K562 (cell line): ENCODE data around the gene UBALD2. TPM values are rescaled to one million over a fixed set of nuclear protein-coding genes. Genes with fewer than 3 reads are reported as not detected.

Experiments
- HOXB6 ChIP-seq: fragments of 250-450 bp; sonication (Bioruptor Pico); IDR thresholded peaks from 2 replicates; pipeline ENCODE4 v1.5.1; 2022; ENCODE audit warnings: mild to moderate bottlenecking, borderline replicate concordance
- ZNF175 ChIP-seq: fragments of 200-800 bp; sonication (Bioruptor generic); IDR thresholded peaks from 2 replicates; pipeline ENCODE4 v1.6.1; 2016; ENCODE audit warnings: low read depth, mild to moderate bottlenecking, missing genetic modification characterization, missing compliant biosample characterization
- polyA plus RNA-seq, 8 experiments: library from polyadenylated mRNA; depleted of rRNA in 4 of 8; stranded (reverse) in 5 of 8; unstranded in 3 of 8; fragments of >200 nt; fragmentation: Nextera tagmentation in 2 of 8; fragmentation: Illumina TruSeq in 1 of 8; extraction: Ambion mirVana in 2 of 8; extraction: Trizol in 1 of 8; gene quantifications; 2 replicates each; pipeline versions ENCODE4 v1.2.1 to v1.2.3, GENCODE V29; 2011 to 2014; ENCODE audit warnings: inconsistent platforms in 1 of 8, missing spikeins in 1 of 8
- total RNA-seq, 7 experiments: library from RNA; depleted of rRNA in 6 of 7; stranded (reverse); fragments of >200 nt in 6 of 7; fragmentation: Illumina TruSeq in 2 of 7; extraction: Trizol in 2 of 7; gene quantifications; 2 replicates each; pipeline versions ENCODE4 v1.2.1 to v1.2.3, GENCODE V29; 2011 to 2021; ENCODE audit warnings: low replicate concordance in 1 of 7
- TF ChIP-seq, protein P1 (sequence below): fragments of 150-350 bp; IDR thresholded peaks from 2 replicates; pipeline ENCODE4 v1.6.1; 2014; ENCODE audit warnings: low read depth, mild to moderate bottlenecking, low read length, borderline replicate concordance
- TF ChIP-seq, protein P2 (sequence below): fragments of 250-450 bp; sonication (Bioruptor Pico); IDR thresholded peaks from 2 replicates; pipeline ENCODE4 v1.5.0; 2021; ENCODE audit warnings: mild to moderate bottlenecking, borderline replicate concordance

UBALD2 gene
- total and polyA plus RNA-seq, 9 of the 15 experiments (the other 6 are each of a cell fraction or from before 2014, with no cell fraction given), result 2.3 to 94.1 (median 25.3) TPM

DNA sequence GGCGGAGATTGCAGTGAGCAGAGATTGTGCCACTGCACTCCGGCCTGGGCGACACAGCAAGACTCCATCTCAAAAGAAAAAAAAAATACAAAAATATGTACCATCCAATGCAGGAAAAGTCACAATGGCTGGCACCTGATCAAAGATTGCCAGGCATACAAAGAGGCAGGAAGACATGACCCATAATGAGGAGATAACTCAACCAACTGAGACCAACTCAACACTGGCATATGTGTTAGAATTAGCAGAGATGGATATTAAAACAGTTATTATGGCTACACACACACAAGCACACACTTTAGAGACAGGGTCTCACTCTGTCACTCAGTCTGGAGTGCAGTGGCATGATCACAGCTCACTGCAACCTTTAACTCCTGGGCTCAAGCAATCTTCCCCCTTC lies 32.3 kb downstream of the UBALD2 start (continued):
- TF ChIP-seq, protein P1, sequence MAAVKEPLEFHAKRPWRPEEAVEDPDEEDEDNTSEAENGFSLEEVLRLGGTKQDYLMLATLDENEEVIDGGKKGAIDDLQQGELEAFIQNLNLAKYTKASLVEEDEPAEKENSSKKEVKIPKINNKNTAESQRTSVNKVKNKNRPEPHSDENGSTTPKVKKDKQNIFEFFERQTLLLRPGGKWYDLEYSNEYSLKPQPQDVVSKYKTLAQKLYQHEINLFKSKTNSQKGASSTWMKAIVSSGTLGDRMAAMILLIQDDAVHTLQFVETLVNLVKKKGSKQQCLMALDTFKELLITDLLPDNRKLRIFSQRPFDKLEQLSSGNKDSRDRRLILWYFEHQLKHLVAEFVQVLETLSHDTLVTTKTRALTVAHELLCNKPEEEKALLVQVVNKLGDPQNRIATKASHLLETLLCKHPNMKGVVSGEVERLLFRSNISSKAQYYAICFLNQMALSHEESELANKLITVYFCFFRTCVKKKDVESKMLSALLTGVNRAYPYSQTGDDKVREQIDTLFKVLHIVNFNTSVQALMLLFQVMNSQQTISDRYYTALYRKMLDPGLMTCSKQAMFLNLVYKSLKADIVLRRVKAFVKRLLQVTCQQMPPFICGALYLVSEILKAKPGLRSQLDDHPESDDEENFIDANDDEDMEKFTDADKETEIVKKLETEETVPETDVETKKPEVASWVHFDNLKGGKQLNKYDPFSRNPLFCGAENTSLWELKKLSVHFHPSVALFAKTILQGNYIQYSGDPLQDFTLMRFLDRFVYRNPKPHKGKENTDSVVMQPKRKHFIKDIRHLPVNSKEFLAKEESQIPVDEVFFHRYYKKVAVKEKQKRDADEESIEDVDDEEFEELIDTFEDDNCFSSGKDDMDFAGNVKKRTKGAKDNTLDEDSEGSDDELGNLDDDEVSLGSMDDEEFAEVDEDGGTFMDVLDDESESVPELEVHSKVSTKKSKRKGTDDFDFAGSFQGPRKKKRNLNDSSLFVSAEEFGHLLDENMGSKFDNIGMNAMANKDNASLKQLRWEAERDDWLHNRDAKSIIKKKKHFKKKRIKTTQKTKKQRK, result no peak
- TF ChIP-seq HOXB6 (CRISPR knock-in tag) (no peak), ZNF175 (no peak)
- TF ChIP-seq, protein P2, sequence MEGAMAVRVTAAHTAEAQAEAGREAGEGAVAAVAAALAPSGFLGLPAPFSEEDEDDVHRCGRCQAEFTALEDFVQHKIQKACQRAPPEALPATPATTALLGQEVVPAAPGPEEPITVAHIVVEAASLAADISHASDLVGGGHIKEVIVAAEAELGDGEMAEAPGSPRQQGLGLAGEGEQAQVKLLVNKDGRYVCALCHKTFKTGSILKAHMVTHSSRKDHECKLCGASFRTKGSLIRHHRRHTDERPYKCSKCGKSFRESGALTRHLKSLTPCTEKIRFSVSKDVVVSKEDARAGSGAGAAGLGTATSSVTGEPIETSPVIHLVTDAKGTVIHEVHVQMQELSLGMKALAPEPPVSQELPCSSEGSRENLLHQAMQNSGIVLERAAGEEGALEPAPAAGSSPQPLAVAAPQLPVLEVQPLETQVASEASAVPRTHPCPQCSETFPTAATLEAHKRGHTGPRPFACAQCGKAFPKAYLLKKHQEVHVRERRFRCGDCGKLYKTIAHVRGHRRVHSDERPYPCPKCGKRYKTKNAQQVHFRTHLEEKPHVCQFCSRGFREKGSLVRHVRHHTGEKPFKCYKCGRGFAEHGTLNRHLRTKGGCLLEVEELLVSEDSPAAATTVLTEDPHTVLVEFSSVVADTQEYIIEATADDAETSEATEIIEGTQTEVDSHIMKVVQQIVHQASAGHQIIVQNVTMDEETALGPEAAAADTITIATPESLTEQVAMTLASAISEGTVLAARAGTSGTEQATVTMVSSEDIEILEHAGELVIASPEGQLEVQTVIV (CRISPR knock-in tag), result no peak
